Gastrocnemius medialis (tissue), 4 donors: ENCODE data around the gene NUBPL.

Experiments used
- CTCF ChIP-seq, 5 experiments: fragments of 450-650 bp in 3 of 5; fragments of 200-600 bp in 2 of 5; sonication (generic) in 2 of 5; IDR thresholded peaks in 4 of 5; conservative IDR thresholded peaks in 1 of 5; 1 replicate in 4 of 5; 2 replicates in 1 of 5; pipeline ENCODE4 v1.5.1; 2016 to 2019; ENCODE audit warnings: antibody characterized with exemption in 5 of 5, mild to moderate bottlenecking in 3 of 5, moderate library complexity in 3 of 5
- POLR2A ChIP-seq, 2 donors: fragments of 450-650 bp; IDR thresholded peaks; one replicate each; pipeline ENCODE4 v1.6.1; 2017; ENCODE audit warnings: antibody characterized with exemption in 2 of 2, mild to moderate bottlenecking in 2 of 2, moderate library complexity in 2 of 2

GRCh38 chr14:31564194-31564593, 3.0 kb downstream of the NUBPL start:
- TF ChIP-seq CTCF (IDR thresholded peaks at IDR 0.05 in 4 of 5, conservative IDR thresholded peaks at IDR 0.05 in 1 of 5), result no peak
- TF ChIP-seq POLR2A (IDR thresholded peaks at IDR 0.05), result no peak
